ENCODE measurements around the gene LRTM2.

LRTM2 gene

DNA sequence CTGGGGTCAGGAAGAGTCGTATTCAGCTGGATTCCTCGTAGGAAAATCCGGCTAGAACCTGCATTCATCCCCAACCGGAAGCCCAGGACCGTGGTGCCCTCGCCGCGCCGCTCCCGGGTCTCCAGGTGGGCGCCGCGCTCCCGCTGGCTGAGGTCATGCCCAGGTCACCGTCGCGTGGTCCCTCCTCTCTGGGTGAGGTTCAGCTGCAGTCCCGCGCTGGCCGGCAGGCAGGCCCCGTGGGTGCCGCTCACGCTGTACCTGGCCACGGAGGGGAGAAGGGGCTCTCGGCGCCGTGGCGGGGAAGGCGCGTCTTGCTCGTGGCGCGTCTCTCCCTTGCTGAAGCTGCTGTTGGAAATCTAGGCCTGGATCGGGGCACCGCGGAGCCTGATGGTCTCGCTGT, 44.5 kb downstream of the LRTM2 start:
- no peak for DNase-seq (ENCODE audit: extremely low read depth, low read depth)

DNA sequence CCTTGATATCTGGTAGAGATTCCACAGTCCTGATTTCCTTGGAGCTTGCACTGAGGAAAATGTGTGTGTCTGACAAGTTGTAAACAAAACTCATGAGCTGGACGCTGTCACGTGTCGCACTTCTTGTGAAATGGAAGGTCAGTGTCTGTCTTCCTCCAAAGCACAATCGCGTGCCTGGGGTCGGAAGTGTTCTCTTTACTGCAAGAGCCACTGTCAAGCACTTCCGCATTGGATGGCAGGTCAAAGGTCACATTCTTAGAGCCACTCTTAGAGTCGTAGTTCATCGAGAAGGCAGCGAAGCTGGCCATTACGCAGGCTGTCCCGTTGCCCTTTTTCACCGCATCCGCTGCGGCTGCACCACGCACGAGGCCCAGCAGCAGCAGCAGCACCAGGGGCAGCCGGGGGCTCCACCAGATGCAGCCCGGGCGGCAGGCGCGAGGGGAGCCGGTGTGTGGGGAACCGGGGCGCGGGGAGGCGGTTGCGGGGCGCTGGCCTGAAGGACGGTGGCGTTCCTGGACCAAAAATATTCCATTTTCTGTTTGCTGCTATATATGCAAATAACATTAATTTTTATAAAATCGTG, 45.0 kb downstream of the LRTM2 start:
- H3K4me3 ChIP-seq (replicated peaks; ENCODE audit: low read depth, low read length) = no peak overlapping the region
- TF ChIP-seq, protein P1, sequence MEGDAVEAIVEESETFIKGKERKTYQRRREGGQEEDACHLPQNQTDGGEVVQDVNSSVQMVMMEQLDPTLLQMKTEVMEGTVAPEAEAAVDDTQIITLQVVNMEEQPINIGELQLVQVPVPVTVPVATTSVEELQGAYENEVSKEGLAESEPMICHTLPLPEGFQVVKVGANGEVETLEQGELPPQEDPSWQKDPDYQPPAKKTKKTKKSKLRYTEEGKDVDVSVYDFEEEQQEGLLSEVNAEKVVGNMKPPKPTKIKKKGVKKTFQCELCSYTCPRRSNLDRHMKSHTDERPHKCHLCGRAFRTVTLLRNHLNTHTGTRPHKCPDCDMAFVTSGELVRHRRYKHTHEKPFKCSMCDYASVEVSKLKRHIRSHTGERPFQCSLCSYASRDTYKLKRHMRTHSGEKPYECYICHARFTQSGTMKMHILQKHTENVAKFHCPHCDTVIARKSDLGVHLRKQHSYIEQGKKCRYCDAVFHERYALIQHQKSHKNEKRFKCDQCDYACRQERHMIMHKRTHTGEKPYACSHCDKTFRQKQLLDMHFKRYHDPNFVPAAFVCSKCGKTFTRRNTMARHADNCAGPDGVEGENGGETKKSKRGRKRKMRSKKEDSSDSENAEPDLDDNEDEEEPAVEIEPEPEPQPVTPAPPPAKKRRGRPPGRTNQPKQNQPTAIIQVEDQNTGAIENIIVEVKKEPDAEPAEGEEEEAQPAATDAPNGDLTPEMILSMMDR (IDR thresholded peaks at IDR 0.05; ENCODE audit: low read depth, low read length, missing control alignments) = no peak
- DNase-seq (ENCODE audit: extremely low read depth, low read depth) = no peak

More for the DNA sequence above, 44.5 kb downstream of the LRTM2 start:
- H3K4me3 ChIP-seq (replicated peaks; ENCODE audit: low read depth, low read length) = no peak overlapping the region
- TF ChIP-seq, protein P1 (IDR thresholded peaks at IDR 0.05; ENCODE audit: low read depth, low read length, missing control alignments) = no peak

DNA sequence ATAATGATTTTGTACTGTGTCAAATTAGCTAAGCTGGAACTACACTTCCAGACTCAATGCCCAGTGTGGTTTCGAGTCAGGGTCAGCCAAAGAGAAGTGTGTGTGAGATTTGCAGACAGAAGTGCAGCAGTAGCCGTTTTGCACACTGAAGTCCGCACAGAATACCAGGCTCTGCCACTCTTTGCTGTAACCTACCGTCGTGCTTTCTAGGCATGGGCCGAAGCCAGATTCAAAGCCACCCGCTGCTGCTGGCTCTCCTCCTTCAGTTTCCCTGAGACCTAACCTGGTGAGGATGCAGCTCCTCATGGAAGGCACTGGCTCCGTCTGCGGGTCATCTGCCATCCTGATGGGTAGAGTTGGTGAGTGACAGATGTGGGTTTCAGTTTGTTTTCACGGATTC, 48.8 kb downstream of the LRTM2 start:
- H3K4me3 ChIP-seq (replicated peaks; ENCODE audit: low read depth, low read length) = no peak overlapping the region
- TF ChIP-seq, protein P1 (IDR thresholded peaks at IDR 0.05; ENCODE audit: low read depth, low read length, missing control alignments) = no peak
- DNase-seq (ENCODE audit: extremely low read depth, low read depth) = no peak

DNA sequence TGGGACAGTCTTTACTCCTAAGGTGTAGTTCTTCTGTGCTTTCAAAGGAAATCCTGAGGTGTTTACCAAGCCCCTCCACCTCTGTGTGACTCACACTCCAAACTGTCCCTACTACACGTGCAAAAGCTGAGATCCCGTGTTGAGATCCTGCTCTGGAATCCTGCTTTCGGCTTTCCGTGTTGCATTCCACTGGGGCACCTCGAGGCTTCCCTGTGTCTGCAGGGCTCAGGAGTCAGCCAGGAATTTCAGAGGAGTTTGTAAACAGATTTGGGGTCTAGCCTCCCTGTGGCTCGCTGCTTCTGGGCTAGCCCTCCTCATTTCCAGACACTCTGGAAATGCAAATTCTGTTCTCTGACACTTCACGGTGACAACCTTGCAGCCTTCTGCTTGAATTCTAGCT, 49.7 kb downstream of the LRTM2 start:
- H3K4me3 ChIP-seq (replicated peaks; ENCODE audit: low read depth, low read length) = no peak overlapping the region
- TF ChIP-seq, protein P1 (IDR thresholded peaks at IDR 0.05; ENCODE audit: low read depth, low read length, missing control alignments) = no peak
- no peak for DNase-seq (ENCODE audit: extremely low read depth, low read depth)

DNA sequence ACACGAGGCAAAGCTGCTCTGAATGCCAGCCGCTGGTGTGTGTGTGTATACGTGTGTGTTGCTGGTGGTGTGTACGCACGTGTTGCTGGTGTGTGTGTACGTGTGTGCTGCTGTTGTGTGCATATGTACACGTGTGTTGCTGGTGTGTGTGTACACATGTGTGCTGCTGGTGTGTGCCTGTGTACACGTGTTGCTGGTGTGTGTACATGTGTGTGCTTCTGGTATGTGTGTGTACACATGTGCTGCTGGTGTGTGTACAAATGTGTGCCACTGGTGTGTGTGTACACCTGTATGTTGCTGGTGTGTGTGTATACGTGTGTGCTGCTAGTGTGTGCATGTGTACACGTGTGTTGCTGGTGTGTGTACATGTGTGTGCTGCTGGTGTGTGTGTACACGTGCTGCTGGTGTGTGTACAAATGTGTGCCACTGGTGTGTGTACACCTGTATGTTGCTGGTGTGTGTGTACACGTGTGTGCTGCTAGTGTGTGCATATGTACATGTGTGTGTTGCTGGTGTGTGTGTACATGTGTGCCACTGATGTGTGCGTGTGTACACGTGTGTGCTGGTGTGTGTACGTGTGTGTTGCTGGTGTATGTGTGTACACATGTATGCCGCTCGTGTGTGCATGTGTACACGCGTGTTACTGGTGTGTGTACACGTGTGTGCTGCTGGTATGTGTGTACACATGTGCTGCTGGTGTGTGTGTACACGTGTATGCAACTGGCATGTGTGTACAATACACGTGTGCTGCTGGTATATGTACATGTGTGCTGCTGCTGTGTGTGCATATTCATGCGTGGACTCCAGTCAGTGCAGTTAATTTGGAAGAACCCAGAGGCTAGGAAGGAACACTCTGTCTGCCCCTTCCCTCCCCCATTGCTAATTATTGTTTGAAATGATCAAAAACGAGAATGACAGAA, 50.9 kb downstream of the LRTM2 start:
- H3K4me3 ChIP-seq (replicated peaks; ENCODE audit: low read depth, low read length) = no peak overlapping the region
- TF ChIP-seq, protein P1 (IDR thresholded peaks at IDR 0.05; ENCODE audit: low read depth, low read length, missing control alignments) = no peak
- DNase-seq (ENCODE audit: extremely low read depth, low read depth) = no peak

DNA sequence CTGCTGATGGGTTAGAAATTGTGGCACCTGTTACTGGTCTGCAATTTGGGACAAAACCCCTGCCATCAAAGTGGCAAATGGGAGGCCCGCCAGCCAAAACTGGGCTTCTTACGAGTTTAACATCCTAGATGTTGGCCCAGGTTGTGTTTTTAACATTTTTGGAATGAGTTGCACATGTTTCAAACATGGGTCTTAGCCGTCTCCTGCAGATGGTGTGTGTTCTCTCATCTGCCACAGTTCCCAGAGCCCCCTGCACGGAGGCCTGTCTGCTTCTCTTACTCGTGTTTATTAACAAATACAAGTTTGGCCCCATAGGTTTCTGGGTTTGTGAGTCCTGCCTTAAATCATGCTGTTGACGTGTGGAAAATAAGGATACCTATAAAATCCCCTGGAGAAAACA, 51.6 kb downstream of the LRTM2 start:
- H3K4me3 ChIP-seq (replicated peaks; ENCODE audit: low read depth, low read length) = no peak overlapping the region
- no peak for DNase-seq (ENCODE audit: extremely low read depth, low read depth)
- TF ChIP-seq, protein P1 (IDR thresholded peaks at IDR 0.05; ENCODE audit: low read depth, low read length, missing control alignments) = no peak
